NCI-H187 treated with DMSO at 0.1 percent for 48 hours (cell line): Measurements from ENCODE around the gene POLA2.
"Not testable (repeated sequence)": the region's sequence is repeated elsewhere in the genome, so short reads cannot be mapped to it uniquely, and the experiment has no call there.

Source experiments
- DNase-seq: peaks from one replicate; lab custom pipeline; 2025; lab: John Stamatoyannopoulos, UW

POLA2 gene, protein sequence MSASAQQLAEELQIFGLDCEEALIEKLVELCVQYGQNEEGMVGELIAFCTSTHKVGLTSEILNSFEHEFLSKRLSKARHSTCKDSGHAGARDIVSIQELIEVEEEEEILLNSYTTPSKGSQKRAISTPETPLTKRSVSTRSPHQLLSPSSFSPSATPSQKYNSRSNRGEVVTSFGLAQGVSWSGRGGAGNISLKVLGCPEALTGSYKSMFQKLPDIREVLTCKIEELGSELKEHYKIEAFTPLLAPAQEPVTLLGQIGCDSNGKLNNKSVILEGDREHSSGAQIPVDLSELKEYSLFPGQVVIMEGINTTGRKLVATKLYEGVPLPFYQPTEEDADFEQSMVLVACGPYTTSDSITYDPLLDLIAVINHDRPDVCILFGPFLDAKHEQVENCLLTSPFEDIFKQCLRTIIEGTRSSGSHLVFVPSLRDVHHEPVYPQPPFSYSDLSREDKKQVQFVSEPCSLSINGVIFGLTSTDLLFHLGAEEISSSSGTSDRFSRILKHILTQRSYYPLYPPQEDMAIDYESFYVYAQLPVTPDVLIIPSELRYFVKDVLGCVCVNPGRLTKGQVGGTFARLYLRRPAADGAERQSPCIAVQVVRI

DNA sequence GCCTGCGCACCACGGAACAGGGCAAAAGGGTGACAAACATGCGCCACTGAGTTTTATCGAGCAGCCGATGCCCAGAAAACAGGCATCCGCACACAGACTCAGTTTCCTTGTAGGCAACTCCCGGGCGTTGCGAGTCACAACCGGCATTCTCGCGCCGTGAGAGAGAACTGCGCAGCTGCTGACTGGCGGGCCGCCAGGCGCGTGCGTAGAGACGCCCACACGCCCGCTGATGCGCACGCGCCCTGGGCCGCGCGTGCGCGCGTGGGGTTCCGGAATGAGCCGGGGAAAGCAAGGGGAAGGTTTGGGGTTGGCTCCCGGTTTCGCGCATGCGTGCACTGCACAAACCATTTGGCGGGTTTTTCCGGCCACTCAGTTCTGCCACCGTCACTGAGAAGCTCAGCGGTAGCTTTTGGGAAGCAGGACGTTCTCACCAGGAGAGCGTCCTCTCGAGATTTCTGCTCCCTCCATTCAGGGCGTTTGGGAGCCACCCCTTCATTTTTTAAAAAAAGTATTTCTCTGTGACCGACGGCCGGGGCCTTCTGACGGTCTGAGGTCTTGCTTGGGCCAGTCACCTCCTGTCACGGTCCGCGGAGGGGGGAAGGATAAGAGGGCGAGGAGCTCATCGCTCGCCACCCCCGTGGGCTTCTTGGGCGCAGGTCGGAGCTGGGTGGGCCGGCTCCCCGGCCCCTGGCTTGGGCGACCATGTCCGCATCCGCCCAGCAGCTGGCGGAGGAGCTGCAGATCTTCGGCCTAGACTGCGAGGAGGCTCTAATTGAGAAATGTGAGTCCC lies at the start of gene POLA2:
Gene POLA2 (plus strand): TSS at position 372 of the 790 bp plus-strand sequence. CDS start 331 bp downstream, at position 703.
- DNase-seq: peak; percentile 74

DNA sequence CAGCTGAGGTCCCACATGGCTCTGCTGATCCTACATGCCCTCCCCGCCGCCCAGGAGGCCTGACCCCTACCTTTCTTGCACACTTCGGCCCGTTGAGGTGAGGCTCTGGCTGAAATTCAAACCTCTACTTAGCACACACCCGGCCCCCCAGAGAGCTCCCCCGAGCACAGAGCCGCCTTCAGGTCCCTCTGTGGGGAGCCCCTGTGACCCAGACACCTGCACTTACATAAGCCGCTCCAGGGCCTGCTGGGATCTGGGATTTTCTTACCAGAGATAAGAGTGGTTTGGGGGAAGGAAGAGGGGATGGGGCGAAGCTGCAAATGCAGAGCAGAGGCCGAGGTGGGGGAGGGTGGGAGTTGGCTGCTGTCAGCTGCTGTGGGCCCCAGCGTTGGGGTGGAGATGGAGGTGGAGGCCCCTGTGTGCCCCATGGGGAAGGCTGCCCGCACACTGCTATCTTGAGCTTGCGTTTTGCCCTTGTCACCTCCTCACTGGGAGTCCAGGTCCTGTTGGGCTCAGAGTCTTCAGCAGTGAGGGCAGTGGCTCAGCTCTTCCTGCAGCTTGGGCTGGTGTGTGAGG lies 49.4 kb upstream of the POLA2 start:
- DNase-seq: no peak

DNA sequence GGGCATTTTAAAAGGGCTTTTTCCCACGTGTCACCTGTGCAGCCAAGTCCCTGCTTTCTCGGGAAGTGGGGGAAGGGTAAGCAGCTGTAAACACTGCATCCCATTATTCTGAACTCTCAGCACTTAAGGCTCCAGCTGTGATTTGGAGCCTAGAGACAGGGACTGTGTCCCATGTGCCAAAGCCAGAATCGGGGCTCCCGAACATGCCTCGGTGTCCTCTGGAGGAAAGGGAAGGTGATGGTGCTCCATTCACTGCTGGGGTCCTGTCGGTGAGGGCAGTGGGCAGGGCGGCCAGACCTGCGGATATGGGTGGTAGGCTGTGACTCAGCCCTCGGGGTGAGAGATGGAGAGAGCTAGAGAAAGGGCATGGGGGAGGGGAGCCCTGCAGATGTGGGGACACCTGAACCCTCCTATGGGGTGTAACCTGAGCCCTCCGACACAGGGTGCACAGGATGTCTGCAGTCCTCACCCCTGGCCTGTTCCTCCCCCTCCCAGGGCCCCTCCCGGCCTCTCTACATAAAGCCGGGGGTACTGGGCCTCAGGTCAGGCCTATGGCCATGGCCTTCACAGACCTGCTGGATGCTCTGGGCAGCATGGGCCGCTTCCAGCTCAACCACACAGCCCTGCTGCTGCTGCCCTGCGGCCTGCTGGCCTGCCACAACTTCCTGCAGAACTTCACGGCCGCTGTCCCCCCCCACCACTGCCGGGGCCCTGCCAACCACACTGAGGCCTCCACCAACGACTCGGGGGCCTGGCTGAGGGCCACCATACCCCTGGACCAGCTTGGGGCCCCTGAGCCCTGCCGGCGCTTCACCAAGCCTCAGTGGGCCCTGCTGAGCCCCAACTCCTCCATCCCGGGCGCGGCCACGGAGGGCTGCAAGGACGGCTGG lies 48.2 kb upstream of the POLA2 start:
- DNase-seq: no peak

DNA sequence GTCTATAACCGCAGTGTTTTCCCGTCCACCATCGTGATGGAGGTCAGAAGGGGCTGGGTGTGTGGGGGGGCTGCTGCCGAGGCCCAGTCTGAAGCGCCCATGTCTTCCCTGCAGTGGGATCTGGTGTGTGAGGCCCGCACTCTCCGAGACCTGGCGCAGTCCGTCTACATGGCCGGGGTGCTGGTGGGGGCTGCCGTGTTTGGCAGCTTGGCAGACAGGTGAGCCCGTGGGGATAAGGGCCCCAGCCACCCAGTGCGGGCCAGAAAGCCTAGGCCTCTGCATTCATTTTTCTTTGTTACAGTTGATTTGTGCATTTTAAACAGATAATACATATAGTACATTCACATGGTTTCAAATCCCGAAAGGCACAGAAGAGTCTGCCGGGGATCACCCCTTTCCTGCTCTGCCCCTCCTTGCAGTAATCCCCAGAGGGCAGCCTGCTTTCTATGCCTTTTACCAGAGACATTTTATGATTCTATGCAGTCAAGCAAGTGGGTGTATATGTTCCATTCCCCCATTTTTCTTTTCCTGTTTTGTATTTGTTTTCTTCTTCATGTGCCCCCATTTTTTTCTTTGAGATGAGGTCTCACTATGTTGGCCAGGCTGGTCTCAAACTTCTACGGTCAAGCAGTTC lies 47.4 kb upstream of the POLA2 start:
- DNase-seq: no peak

DNA sequence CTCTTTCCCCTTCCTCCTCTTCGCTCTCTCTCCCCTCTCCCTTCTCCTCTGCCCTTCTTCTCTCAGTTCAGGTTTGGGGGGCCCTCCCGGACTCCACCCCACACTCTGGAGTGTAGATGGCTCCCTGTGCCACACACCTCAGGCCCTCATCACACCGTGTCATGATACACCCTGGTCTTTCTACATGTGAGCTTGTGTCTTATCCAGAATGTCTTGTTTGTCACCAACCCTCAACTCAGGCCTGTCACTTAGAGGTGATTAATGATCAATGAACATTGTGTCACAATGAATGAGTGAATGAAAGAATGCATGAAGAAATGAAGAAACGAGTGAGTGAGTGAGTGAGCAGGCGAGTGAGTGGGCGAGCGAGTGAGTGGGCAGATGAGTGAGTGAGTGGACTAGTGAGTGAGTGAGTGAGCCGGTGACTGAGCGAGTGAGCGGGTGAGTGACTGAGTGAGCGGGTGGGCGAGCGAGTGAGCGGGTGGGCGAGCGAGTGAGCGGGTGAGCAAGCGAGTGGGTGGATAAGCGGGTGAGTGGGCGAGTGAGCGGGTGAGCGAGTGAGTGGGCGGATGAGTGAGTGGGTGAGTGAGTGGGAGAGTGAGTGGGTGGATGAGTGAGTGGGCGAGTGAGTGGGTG lies 46.2 kb upstream of the POLA2 start:
- DNase-seq: no peak

DNA sequence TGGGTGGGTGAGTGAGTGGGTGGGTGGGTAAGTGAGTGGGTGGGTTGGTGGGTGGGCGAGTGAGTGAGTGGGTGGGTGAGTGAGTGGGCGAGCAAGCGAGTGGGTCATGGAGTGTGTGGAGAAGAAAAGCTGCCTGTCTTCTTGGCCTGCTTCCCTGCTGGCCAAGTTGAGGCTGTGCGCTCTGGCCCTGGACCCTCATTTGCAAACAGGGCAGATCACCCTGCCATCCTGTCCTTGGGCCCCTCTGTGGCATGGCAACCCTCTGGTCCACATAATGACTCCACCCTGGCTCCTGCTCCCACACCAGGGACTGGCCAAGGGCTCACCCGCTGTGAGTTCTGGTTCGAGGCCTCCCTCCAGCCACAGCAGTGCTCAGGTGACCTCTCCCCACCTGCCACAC lies 44.9 kb upstream of the POLA2 start:
- no peak for DNase-seq

DNA sequence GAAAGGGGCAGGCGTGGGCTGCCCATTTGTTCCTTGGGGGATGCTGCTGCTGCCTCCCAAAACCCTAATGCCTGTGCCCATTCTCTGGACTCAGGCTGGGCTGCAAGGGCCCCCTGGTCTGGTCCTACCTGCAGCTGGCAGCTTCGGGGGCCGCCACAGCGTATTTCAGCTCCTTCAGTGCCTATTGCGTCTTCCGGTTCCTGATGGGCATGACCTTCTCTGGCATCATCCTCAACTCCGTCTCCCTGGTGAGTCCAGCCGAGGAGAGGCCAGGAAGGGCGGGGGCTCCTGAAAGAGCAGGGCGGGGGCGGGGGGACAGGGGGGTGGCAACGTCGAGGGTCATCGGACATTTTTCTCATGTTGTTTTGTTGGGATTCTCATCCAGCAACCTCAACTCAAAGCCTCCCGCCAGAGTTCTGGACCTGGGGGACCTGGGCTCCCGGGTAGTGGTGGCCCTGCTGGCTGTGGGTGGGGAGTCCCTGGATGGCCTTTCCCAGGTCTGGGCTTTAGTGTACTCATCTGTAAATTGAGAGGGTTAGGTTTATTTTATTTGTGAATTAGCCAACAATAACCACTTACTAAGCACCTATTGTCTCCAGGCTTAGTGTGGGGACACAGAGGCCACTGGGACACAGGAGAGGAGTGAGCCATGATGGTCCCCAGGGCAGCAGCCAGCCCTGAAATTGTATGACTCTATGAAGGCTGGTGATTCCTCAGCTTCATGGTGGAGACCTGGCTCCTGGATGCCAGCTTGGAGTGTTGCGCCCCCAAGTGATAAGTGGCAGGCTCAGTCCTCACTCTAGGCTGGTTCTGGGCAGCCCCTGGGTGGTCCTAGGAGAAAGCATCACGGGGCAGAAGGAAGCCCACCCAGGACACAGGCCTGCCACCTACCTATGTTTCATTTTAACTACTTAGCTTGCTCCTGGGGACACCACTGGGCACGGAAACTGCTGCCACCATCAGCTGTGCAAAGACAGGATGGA lies 44.0 kb upstream of the POLA2 start:
- DNase-seq: no peak

DNA sequence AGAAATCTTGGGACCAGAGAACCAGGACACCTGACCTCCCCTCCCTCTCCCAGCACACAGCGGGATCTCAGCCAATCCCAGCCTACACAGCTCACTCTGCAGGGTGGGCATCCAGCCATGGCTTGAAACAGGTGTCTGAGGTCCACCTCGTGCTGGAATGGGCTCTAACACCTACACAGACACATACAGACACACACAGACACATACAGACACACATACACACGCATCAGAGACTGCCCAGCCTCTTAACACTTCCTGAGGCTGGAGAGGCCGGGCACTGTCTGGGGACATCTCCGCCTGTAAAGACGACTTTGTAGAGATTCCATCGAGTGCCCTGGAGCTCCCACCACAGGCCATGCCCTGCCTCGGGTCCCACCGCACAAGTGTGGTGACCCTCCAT lies 43.3 kb upstream of the POLA2 start:
- DNase-seq: no peak

DNA sequence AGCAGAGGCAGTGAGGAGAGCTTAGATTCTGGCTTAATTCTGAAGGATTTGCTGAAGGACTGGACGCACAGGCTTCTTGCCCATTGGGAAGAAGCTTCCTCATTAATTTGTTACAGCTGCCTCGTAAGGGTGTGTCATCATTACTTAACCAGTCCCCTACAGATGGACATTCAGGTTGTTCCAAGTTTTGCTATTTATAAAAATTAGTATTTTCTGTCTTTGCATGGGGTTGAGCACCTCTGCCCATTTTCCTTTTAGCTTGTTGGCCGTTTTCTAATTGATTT lies 41.9 kb upstream of the POLA2 start:
- DNase-seq: no peak

DNA sequence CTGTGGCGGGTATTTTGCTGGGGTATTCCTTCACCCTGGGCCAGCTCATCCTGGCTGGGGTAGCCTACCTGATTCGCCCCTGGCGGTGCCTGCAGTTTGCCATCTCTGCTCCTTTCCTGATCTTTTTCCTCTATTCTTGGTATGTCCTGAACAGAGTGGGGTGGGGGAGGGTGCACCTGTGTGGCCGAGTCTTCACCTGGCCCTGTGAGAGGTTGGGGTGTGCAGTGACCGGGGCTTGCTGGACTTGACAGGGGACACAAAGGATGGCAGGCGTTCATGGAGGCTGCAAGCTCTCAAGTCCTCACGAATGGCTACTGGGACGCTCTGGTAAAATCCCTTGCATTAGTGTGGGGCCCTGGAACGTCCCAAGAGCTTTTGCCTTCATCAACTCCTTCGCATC lies 40.7 kb upstream of the POLA2 start:
- DNase-seq: no peak

DNA sequence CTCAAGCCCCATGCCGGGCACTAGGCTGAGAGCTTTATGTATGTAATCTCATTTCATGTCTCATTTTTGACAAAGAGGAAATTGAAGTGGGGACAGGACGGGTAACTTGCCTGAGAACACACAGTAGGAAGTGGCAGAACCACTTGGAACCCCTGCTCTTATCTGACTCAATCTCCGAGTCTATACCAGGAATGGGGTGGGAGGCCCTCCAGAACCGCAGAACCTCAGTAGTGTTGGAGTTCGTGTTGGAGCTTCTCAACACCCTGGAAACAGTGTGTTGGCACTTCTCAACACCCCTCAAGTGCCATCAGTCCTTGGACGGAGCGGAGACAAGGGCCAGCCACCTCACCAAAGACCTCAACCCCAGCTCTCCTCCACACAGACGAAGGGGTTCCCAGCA lies 38.8 kb upstream of the POLA2 start:
- no peak for DNase-seq

DNA sequence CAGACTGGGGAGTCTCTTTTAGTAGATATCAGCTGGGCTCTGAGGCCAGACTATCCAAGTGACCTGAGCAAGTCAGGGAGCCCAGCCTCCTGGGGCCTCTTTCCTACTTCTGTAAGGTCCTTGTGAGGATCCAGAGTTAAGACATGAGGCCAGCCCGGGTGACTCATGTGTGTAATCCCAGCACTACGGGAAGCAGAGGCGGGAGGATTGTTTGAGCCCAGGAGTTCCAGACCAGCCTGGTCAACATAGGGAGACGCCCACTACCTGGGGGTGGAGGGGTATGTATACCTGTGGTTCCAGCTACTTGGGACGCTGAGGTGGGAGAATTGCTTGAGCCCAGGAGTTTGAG lies 36.9 kb upstream of the POLA2 start:
- no peak for DNase-seq

DNA sequence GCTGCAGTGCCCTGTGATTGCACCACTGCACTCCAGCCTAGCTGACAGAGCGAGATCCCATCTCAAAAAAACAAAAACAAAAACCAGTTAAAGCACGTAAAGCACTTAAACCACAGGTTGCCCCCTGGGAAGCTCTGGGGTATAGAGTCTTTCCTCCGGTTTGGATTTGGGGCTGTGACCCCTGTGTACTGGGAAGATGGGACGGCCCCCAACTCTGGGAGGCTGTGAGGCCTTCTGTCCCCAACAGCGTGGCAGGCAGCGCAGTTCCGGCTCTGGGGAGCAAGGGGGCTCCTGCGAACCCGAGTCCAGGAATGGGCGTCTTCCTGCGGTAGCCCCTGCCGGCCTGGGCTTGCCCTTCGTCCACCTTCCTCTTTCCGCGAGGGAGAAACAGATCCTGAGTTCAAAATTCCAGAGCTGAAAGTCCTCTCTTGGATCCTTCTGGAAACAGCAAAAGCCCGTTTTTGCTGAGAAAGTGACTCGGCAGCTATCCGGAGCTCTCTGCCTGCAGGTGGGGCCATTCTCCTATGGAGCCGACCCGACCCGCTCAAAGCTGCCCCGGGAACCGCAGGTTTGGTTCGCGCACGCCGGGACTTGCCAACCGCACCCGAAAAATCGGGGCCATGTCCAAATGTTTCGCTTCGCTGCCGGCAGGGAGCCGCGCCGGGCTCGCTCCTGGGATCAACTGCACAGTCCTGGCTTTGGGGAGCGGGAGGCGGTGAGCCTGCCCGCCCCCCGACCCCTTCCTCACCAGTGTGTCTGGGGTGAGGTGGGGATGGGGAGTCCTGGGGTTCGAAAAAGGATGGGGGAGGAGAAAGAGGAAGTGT lies 36.3 kb upstream of the POLA2 start:
- DNase-seq: no peak

DNA sequence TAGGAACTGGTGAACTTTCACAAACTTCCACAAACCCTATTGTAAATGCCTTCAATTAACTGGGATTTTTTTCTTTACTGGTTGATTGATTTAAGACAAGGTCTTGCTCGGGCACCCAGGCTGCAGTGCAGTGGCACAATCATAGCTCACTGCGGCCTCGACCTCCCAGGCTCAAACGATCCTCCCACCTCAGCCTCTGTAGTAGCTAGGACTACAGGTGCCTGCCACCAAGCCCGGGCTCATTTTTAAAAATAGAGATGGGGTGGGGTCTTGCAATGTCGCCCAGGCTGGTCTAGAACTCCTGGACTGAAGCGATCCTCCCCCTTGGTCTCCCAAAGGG lies 35.7 kb upstream of the POLA2 start:
- no peak for DNase-seq

DNA sequence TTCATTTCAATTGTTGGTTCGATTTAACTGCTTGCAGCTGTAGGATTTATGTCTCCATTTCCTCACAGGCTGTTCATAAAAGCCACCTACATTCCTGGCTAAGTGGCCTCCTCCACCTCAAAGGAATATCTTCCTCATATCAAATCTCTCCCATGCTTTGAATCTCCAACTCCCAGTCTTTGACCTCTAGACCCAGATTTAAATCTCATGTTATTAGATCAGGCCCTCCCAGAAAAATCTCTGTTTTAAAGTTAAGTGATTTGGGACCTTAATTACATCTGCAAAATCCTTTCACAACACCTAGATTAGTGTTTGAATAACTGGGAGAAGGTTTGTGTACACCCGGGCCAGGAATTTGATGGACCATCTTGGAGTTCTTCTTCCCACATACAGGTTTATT lies 33.9 kb upstream of the POLA2 start:
- DNase-seq: no peak

DNA sequence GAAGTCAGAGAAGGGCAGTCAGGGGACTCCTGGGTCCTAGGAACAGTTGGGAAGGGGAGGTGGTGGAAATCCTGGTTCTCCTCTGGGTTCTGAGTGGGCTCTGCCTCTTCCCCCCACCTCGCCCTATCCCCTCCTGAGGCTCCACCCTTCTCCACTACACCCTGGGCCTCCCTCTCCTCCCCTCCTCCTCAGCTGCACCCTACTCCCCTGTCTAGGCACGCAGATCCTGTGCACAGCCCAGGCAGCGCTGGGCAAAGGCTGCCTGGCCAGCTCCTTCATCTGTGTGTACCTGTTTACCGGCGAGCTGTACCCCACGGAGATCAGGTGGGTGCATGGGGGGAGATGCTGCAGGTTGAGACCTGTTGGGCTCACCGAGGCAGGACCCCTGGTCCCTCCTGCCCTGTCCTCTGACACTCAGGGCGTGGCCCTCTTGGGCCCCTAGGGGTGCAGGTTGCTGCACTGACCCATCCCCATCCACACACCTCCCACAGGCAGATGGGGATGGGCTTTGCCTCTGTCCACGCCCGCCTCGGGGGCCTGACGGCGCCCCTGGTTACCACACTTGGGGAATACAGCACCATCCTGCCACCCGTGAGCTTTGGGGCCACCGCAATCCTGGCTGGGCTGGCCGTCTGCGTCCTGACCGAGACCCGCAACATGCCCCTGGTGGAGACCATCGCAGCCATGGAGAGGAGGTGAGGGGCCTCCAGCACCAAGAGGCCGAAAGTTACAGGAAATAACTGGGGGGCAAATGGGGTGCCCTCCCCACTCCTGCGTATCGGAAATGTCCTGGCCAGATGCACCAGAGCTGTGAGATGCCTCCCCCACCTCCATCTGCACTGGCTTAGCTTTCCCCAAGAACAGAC lies 25.3 kb upstream of the POLA2 start:
- DNase-seq: no peak

DNA sequence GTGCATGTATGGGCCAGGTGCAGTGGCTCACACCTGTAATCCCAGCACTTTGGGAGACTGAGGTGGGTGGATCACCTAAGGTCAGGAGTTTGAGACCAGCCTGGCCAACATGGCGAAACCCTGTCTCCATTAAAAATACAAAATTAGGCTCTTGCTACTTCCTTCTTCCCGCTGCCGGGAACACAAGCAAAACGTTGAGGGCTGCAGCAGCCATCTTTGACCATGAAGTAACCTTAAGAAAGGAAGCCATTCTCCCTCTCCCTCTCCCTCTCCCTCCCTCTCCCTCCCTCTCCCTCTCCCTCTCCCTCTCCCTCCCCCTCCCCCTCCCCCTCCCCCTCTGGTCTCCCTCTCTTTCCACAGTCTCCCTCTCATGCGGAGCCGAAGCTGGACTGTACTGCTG lies 23.5 kb upstream of the POLA2 start:
- DNase-seq: not testable (repeated sequence)

DNA sequence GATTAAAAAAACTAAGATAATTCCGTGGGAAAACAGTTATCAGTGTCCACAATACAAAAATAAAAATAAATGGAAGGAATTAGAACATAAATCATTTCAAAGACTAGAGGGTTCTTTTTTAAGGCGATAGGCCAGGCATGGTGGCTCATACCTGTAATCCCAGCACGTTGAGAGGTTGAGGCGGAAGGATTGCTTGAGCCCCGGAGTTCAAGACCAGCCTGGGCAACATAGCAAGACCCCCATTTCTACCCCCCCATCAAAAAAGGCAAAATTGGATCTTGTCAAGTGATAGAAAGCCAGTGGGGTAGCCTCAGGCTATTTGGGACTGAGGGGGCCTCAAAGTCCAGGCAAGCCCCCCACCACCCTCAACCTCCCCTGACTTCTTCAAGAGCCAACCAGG lies 20.6 kb upstream of the POLA2 start:
- DNase-seq: no peak
